ENCODE data around the gene AGAP9.
"Not testable (repeated sequence)": the region's sequence is repeated elsewhere in the genome, so short reads cannot be mapped to it uniquely, and the experiment has no call there.

The AGAP9 gene

DNA sequence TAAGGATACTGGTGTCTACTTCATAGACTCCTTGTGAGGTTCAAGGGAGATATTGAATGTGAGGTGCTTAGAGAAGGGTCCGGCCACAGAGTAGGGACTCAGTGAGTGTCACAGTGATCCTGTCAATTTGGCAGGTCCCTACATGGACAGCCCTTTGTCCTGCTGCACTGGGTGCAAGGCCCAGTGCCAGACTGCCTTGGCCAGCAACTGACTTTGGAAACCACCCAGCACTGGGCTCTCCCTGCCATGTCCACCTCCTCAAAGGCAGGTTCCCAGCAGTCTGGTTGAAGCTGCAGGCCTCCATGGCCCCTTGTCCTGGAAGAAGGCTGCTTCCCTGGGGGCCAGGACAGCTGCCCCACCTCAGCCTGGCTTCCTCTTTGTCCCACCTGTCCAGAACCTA, 41.1 kb downstream of the AGAP9 start:
- H3K4me1 ChIP-seq (ENCODE audit: insufficient read depth, low read length); H3K9ac ChIP-seq (ENCODE audit: low read depth, low read length); H3K27me3 ChIP-seq (ENCODE audit: insufficient read depth, low read length); H3K4me3 ChIP-seq (ENCODE audit: low read length); H3K27ac ChIP-seq (ENCODE audit: low read length); H3K36me3 ChIP-seq (ENCODE audit: insufficient read depth, low read depth, low read length); H3K9me3 ChIP-seq (ENCODE audit: insufficient read depth, low read depth, low read length): not testable (repeated sequence)

DNA sequence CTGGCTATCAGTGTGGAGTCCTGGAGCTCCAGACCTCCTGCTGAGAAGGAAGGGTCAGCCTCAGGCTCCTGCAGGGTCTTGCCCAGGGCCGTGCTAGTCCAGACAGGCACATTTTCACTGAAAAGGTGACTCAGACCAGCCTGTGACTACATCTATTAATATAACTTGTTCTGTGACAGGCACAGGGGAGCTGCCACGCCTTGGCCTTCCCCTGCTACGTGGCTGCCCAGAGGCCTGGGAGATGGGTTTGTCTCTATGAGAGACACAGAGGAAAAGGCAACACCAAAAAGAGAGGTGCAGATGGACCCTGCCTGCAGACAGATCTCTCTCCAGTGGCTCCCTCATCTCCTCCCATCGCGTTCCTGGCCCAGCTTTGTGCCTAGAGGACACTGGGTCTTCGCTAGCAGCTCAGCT, 41.7 kb downstream of the AGAP9 start:
- not testable (repeated sequence) for H3K36me3 ChIP-seq (ENCODE audit: insufficient read depth, low read depth, low read length); H3K4me3 ChIP-seq (ENCODE audit: low read length); H3K27me3 ChIP-seq (ENCODE audit: insufficient read depth, low read length); H3K9ac ChIP-seq (ENCODE audit: low read depth, low read length); H3K27ac ChIP-seq (ENCODE audit: low read length); H3K9me3 ChIP-seq (ENCODE audit: insufficient read depth, low read depth, low read length); H3K4me1 ChIP-seq (ENCODE audit: insufficient read depth, low read length)

DNA sequence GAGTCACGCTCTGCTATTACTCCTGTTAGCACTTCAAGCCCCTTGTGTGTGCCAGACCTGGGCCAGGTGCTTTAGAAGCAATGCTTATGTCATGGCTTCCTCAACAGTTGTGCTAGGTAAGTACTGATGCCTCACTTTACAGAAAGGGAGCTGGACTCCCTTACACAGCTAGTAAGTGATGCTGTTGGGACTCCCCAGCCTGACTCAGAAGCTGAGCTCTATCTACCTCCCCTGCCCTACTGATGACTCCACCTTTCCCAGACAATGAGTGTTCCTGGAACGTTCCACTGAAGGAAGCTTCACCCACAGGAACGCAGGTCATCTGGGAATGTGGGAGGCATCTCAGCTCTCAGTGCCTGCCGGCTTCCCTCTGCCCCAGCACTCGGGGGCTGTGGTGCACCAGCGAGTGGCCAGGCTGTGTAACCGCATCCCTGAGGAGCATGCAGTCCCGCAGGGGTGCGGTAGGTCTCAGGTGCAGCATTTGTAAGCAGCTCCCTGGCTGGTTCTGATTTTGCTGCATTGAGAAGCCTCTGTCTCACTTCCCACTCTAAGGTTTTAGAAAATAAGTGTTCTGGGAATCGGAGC, 42.2 kb downstream of the AGAP9 start:
- H3K4me1 ChIP-seq (ENCODE audit: insufficient read depth, low read length); H3K4me3 ChIP-seq (ENCODE audit: low read length); H3K36me3 ChIP-seq (ENCODE audit: insufficient read depth, low read depth, low read length); H3K27ac ChIP-seq (ENCODE audit: low read length); H3K27me3 ChIP-seq (ENCODE audit: insufficient read depth, low read length); H3K9me3 ChIP-seq (ENCODE audit: insufficient read depth, low read depth, low read length); H3K9ac ChIP-seq (ENCODE audit: low read depth, low read length): not testable (repeated sequence)

DNA sequence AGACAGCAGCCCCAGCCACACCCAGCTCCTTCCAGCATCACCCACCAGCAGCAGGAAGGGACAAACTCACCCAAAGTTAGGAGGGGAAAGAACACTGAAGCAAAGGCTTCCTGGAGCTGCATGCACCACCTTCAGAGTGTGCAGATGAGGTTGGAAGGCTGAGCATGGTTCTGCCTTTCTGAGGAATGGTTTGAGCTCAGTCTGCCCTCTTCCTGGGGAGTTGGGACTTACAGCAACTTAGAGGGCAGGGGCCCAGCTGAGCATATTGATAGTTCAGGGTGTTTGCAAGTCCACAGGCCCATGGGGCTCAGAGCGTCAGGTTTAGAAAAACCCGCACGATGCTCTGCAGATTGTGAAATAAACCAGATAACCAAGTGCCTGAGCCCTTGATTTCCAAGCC, 43.3 kb downstream of the AGAP9 start:
- H3K36me3 ChIP-seq (ENCODE audit: insufficient read depth, low read depth, low read length); H3K27me3 ChIP-seq (ENCODE audit: insufficient read depth, low read length); H3K27ac ChIP-seq (ENCODE audit: low read length); H3K9ac ChIP-seq (ENCODE audit: low read depth, low read length); H3K4me3 ChIP-seq (ENCODE audit: low read length); H3K4me1 ChIP-seq (ENCODE audit: insufficient read depth, low read length); H3K9me3 ChIP-seq (ENCODE audit: insufficient read depth, low read depth, low read length): not testable (repeated sequence)

DNA sequence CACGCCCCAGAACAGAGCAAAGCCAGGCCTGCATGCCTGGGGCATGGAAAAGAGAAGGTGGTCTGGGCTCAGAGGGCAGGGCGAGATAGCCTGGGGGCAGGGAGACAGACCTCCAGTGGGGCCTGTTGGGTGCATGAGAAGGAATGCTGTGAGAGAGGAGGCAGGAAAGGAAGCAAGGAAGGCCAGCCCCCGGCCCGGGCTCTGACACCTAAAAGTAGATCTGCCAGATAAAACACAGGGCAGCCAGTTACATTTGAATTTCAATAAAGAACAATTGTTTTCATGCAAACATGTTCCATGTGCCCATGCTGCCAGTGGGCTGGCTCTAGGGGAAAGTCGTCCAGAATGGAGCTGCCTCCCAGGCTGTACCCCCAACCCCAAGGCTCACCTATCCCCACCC, 45.3 kb downstream of the AGAP9 start:
- not testable (repeated sequence) for H3K27ac ChIP-seq (ENCODE audit: low read length); H3K27me3 ChIP-seq (ENCODE audit: insufficient read depth, low read length); H3K4me1 ChIP-seq (ENCODE audit: insufficient read depth, low read length); H3K36me3 ChIP-seq (ENCODE audit: insufficient read depth, low read depth, low read length); H3K4me3 ChIP-seq (ENCODE audit: low read length); H3K9me3 ChIP-seq (ENCODE audit: insufficient read depth, low read depth, low read length); H3K9ac ChIP-seq (ENCODE audit: low read depth, low read length)

DNA sequence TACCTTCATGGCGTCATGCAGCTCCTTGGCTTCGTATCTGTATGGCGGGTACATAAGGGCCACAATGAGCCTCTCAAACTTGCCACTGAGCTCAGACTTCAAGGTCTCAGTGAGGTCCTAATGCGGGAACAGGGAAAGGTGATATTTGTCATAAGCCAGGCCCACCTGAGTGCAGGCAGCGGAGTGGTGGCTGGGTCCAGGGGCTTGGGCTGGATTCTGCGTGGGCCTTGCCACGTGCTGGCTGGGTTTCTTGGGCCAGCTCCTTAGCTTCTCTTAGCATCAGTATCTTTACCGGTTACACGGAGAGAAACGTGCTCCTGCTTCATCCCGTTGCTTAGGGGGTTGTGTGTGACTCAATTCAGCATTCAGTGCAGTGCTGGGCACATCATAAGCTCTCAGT, 46.4 kb downstream of the AGAP9 start:
- not testable (repeated sequence) for H3K27ac ChIP-seq (ENCODE audit: low read length); H3K4me3 ChIP-seq (ENCODE audit: low read length); H3K27me3 ChIP-seq (ENCODE audit: insufficient read depth, low read length); H3K9ac ChIP-seq (ENCODE audit: low read depth, low read length); H3K9me3 ChIP-seq (ENCODE audit: insufficient read depth, low read depth, low read length); H3K36me3 ChIP-seq (ENCODE audit: insufficient read depth, low read depth, low read length); H3K4me1 ChIP-seq (ENCODE audit: insufficient read depth, low read length)

DNA sequence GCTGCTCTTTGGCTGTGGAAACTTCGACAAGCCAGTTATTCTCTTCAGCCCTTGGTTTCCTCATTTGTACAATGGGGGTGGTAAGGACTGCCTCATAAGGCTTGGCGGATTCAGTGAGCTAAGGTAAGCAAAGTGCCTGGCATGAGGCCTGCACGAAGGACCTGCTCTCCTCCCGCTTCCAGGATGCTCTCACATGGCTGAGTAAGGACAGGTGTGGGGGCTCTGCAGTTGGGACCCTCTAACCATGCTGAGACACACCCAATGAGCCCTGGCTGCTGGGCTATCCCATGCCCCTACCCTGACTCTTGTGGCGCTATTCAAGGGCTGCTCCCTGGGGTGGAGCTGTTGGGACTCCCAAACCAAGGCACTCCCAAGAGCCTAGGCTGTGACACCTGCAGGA, 48.3 kb downstream of the AGAP9 start:
- H3K36me3 ChIP-seq (ENCODE audit: insufficient read depth, low read depth, low read length); H3K9ac ChIP-seq (ENCODE audit: low read depth, low read length); H3K4me3 ChIP-seq (ENCODE audit: low read length); H3K27ac ChIP-seq (ENCODE audit: low read length); H3K4me1 ChIP-seq (ENCODE audit: insufficient read depth, low read length); H3K27me3 ChIP-seq (ENCODE audit: insufficient read depth, low read length); H3K9me3 ChIP-seq (ENCODE audit: insufficient read depth, low read depth, low read length): not testable (repeated sequence)

DNA sequence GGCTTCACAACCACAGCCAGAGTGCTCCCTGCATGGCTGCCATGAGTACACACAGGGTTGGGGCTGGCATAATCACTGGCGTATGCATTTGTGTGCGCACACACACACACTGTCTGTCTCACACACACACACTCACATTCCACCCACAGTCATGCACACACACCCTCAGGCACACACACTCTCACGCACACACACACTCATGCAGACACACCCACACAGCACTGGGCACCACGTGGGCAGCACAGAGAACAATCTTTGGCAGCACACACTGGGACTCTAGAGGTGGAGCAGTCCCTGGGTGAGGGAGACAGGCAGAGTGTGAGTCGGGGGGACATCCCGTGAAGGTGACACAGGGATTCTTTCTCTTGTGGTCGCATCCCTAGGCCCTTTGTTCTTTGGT, 49.9 kb downstream of the AGAP9 start:
- H3K9me3 ChIP-seq (ENCODE audit: insufficient read depth, low read depth, low read length); H3K27me3 ChIP-seq (ENCODE audit: insufficient read depth, low read length); H3K36me3 ChIP-seq (ENCODE audit: insufficient read depth, low read depth, low read length); H3K4me1 ChIP-seq (ENCODE audit: insufficient read depth, low read length); H3K4me3 ChIP-seq (ENCODE audit: low read length); H3K27ac ChIP-seq (ENCODE audit: low read length); H3K9ac ChIP-seq (ENCODE audit: low read depth, low read length): not testable (repeated sequence)

DNA sequence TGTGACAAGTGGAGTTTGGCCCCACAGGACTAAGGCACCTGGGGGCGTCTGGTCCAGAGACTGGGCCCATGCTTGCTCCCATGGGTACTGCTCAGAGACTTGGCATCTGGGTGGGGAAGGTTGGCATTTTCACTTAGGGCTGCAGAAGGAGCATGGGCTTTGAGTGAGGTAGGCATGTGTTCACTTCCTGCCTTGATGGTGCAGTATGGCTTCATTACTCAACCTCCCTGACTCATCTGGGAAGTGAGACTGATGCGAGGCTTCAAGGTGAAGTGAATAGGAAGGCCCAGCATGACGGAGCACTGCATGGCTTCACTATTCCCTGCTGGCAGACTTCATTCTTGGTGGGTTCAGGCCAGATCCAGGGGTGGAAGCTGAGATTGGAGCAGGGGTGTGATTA, 50.8 kb downstream of the AGAP9 start:
- not testable (repeated sequence) for H3K9ac ChIP-seq (ENCODE audit: low read depth, low read length); H3K4me3 ChIP-seq (ENCODE audit: low read length); H3K36me3 ChIP-seq (ENCODE audit: insufficient read depth, low read depth, low read length); H3K9me3 ChIP-seq (ENCODE audit: insufficient read depth, low read depth, low read length); H3K27me3 ChIP-seq (ENCODE audit: insufficient read depth, low read length); H3K27ac ChIP-seq (ENCODE audit: low read length); H3K4me1 ChIP-seq (ENCODE audit: insufficient read depth, low read length)

DNA sequence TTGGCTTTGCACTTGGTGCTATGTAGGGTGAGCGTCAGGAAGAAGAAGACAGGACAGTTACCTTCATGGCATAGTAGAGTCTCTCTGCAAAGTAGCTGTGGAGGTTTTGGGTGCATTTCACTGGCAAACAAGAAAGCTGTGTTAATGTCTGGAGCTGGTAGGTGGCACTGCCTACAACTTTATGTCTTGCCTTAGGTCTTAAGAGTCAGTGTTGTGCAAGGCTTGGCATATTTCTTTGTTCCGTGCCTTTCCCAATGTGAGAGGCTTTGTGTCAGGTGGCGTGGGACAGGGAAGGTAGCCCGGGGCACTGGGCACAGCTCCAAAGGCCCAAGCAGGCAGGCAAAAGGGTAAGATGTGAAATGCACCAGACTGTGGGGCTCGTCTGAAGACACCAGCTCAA, 51.4 kb downstream of the AGAP9 start:
- H3K36me3 ChIP-seq (ENCODE audit: insufficient read depth, low read depth, low read length); H3K4me3 ChIP-seq (ENCODE audit: low read length); H3K27ac ChIP-seq (ENCODE audit: low read length); H3K4me1 ChIP-seq (ENCODE audit: insufficient read depth, low read length); H3K27me3 ChIP-seq (ENCODE audit: insufficient read depth, low read length); H3K9ac ChIP-seq (ENCODE audit: low read depth, low read length); H3K9me3 ChIP-seq (ENCODE audit: insufficient read depth, low read depth, low read length): not testable (repeated sequence)

DNA sequence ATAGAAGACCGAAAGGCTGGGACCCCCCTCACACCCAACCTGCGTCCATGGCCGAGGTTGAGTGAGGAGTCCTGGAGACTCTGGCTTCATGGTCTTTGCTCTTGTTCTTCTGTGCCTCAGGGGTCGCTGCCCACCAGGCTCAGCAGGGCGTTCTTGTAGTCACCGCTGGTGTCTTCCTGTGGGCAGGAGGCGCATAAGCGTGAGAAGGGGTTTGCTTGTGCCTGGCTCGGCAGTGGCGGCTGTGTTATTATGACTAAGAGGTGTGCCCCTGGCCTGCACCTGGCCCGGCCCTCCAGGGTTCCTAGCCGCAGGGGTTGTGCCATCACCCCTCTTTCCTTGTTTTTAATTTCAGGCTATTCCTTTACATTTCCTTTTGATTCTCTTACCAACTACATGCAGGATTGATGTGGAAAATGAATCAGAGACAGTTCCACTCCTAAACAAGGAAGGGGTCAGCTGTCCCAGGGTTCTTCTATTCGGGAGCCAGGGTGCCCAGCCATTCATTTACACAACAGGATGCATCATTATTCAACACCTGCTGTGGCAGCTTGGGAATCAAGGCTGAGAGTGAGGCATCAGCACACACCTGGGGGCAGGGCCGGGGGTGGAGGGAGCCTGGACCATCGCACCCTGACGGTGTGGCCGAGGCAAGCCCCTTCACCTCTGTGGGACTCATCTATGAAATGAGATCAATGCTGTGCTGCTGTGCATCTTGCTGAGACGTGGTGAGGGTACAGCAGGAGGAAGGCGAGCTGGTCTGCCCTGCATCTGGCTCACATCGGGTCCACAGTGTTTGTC, 54.5 kb downstream of the AGAP9 start:
- not testable (repeated sequence) for H3K36me3 ChIP-seq (ENCODE audit: insufficient read depth, low read depth, low read length); H3K9me3 ChIP-seq (ENCODE audit: insufficient read depth, low read depth, low read length); H3K27me3 ChIP-seq (ENCODE audit: insufficient read depth, low read length); H3K9ac ChIP-seq (ENCODE audit: low read depth, low read length); H3K27ac ChIP-seq (ENCODE audit: low read length); H3K4me3 ChIP-seq (ENCODE audit: low read length); H3K4me1 ChIP-seq (ENCODE audit: insufficient read depth, low read length)

DNA sequence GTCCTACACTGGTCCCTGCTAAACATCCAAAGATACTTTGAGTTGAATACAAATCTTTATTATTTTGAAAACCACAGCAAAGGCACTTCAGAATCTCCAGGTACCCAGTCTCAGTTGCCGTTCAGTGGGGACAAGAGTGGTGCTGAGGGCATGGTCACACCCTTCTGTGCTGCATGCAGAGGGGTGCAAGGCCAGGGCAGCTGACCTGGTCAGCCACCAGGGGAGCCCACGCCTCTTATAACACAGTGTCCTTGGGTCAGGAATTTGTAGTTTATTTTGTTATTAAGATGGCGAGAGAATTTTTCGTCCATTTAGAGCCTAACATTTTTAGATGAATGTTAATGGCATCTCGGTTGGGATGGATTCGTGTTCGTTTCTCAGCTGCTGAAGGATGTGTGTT, 55.5 kb downstream of the AGAP9 start:
- H3K9ac ChIP-seq (ENCODE audit: low read depth, low read length); H3K4me3 ChIP-seq (ENCODE audit: low read length); H3K27ac ChIP-seq (ENCODE audit: low read length); H3K4me1 ChIP-seq (ENCODE audit: insufficient read depth, low read length); H3K36me3 ChIP-seq (ENCODE audit: insufficient read depth, low read depth, low read length); H3K27me3 ChIP-seq (ENCODE audit: insufficient read depth, low read length); H3K9me3 ChIP-seq (ENCODE audit: insufficient read depth, low read depth, low read length): not testable (repeated sequence)
